ENCODE data around the gene GHRL. TPM values are rescaled to one million over a fixed set of nuclear protein-coding genes. Genes with fewer than 3 reads are reported as not detected.

GHRL gene
- total RNA-seq, 3 donors from 2014 or later: 0.51 to 0.63 (median 0.55) TPM

GRCh38 chr3:10338591-10339353 lies 46.0 kb upstream of the GHRL start:
- no peak for TF ChIP-seq CTCF (IDR thresholded peaks at IDR 0.05)
- no peaks in the 10 kb centered on the region for H3K4me1 ChIP-seq (ENCODE audit: low read depth)
- intact Hi-C loops (cut with DNase I, micrococcal nuclease): no loop called here
- H3K9me3 ChIP-seq: no peaks in the 10 kb centered on the region
- no peaks in the 10 kb centered on the region for H3K36me3 ChIP-seq (ENCODE audit: low read depth)
- no peak overlapping the region for H3K4me3 ChIP-seq
- DNase-seq (no peak), ATAC-seq (no peak)

GRCh38 chr3:10338164-10338470 lies 45.4 kb upstream of the GHRL start:
- H3K4me3 ChIP-seq: no peak overlapping the region
- H3K4me1 ChIP-seq (ENCODE audit: low read depth): no peaks in the 10 kb centered on the region
- no peaks in the 10 kb centered on the region for H3K9me3 ChIP-seq
- no peaks in the 10 kb centered on the region for H3K36me3 ChIP-seq (ENCODE audit: low read depth)
- DNase-seq (no peak), ATAC-seq (no peak)
- intact Hi-C loops (cut with DNase I, micrococcal nuclease): no loop called here
- TF ChIP-seq CTCF (IDR thresholded peaks at IDR 0.05): no peak

DNA sequence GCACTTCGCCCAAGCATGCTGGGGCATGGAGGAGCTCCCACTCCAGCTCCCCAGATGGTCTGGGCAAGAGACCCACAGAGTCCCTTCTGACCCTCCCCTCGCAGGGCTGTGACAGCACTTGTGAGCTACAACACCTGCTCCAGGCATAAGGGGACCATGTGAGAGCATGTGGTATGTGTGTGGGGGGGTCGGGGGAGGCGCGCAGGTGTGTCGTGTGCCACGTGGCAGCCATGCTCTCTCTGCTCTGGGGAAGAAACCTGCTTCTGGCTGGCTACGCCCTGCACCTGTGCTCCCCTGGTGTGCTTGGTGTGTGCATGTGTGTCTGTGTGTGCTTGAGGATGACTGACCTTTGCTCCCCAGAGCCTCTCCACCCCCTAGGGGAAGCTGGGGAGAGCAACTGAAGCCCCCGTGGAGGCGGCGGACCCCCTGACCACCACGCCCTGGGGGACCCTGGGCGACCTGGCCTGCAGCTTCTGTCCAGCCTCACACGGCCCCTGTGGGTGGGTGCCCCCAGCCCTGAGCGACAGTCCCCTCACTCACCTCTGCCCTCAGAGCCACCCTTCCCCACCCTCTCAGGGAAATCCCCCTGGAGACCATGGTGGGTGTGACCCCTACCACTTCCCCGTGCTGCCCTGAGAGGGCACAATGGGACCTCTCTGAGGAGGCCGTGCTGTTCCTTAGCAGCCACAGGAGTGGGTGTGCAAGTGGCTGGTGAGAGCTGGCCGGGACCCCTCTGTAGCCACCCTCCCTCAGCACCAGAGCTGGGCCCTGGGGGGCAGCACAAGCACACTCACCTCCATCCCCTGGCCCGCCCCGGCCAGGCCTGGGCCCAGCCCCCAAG lies 44.8 kb upstream of the GHRL start:
- no peak for TF ChIP-seq CTCF (IDR thresholded peaks at IDR 0.05)
- Histone ChIP-seq H3K9me3 (no peaks in the 10 kb centered on the region), H3K4me3 (no peak overlapping the region), H3K36me3 (ENCODE audit: low read depth) (no peaks in the 10 kb centered on the region), H3K4me1 (ENCODE audit: low read depth) (no peaks in the 10 kb centered on the region)
- intact Hi-C loops (cut with DNase I, micrococcal nuclease): no loop called here
- DNase-seq (no peak), ATAC-seq (peak; percentile 26)

GRCh38 chr3:10336761-10337160 lies 44.0 kb upstream of the GHRL start:
- TF ChIP-seq CTCF (IDR thresholded peaks at IDR 0.05): no peak
- intact Hi-C loops (cut with DNase I, micrococcal nuclease): no loop called here
- Histone ChIP-seq H3K4me3 (no peak overlapping the region), H3K9me3 (no peaks in the 10 kb centered on the region), H3K4me1 (ENCODE audit: low read depth) (no peaks in the 10 kb centered on the region), H3K36me3 (ENCODE audit: low read depth) (no peaks in the 10 kb centered on the region)
- ATAC-seq: no peak
- no peak for DNase-seq

DNA sequence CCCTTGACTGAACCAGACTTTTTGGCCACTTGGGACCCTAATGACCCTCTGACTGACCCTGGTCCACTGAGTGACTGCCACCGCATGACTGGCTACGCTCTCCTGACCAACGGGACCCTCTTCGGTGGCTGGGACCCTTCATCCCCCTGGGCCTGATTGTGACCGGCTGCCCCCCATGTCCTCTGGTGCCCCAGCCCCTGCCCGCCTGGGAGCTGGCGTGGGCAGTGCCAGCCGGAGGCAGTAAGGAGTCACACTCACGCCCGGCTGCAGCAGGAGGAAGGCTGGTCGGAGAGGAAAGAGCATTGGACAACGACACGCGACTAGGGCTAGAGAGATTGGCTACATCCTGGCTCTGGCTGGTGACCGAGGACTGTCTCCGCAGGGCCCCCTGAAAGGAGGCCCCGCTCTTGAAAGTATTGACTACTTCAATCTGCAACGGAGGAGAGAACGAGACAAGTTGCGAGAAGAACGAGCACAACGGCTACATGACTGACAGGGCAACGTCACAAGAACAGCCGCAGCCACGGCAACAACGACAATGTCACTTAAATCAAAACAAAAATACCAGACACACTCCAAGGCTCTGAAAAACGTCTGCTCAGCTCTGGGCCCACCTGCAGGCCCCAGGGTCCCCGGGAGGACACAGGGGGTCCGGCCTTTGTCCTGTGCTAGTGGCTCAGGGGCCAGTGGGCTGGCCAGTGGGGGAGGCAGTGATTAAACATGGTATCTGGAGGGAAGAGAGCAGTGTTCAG lies 43.3 kb upstream of the GHRL start:
- TF ChIP-seq CTCF (IDR thresholded peaks at IDR 0.05): no peak
- H3K36me3 ChIP-seq (ENCODE audit: low read depth): no peaks in the 10 kb centered on the region
- no peak overlapping the region for H3K4me3 ChIP-seq
- no peaks in the 10 kb centered on the region for H3K9me3 ChIP-seq
- no peaks in the 10 kb centered on the region for H3K4me1 ChIP-seq (ENCODE audit: low read depth)
- no peak for ATAC-seq
- intact Hi-C loops (cut with DNase I, micrococcal nuclease): no loop called here
- DNase-seq: no peak
